ENCODE measurements around the gene CEP89. TPM values are rescaled to one million over a fixed set of nuclear protein-coding genes. Genes with fewer than 3 reads are reported as not detected.
"Not testable (repeated sequence)": the region's sequence is repeated elsewhere in the genome, so short reads cannot be mapped to it uniquely, and the experiment has no call there.

CEP89 gene
- total RNA-seq, 3 donors from 2014 or later, result 12.6 to 19.0 (median 16.1) TPM

- ATAC-seq; H3K36me3 ChIP-seq (ENCODE audit: low read depth); H3K4me3 ChIP-seq; H3K9me3 ChIP-seq; DNase-seq: not testable (repeated sequence)
- H3K4me1 ChIP-seq (ENCODE audit: low read depth), result peaks cover 12% of the 10 kb centered on the region
- intact Hi-C loops (cut with DNase I, micrococcal nuclease), result loop anchor here in 1 of 2 donors (10.0 kb wide), 1 partner anchor 105 kb away; the partner anchor contains the start of gene GPATCH1
Measured at GRCh38 chr19:32979807-32980206, 8.0 kb upstream of the CEP89 start.

- not testable (repeated sequence) for H3K9me3 ChIP-seq; ATAC-seq; H3K4me3 ChIP-seq; DNase-seq; H3K36me3 ChIP-seq (ENCODE audit: low read depth)
- H3K4me1 ChIP-seq (ENCODE audit: low read depth), result peaks cover 12% of the 10 kb centered on the region
- intact Hi-C loops (cut with DNase I, micrococcal nuclease), result loop anchor here in 1 of 2 donors (10.0 kb wide), 1 partner anchor 107 kb away; the partner anchor contains the start of gene GPATCH1
Measured at GRCh38 chr19:32977813-32978212, 6.1 kb upstream of the CEP89 start.

GRCh38 chr19:32977280-32977679, 5.5 kb upstream of the CEP89 start:
- Histone ChIP-seq H3K36me3 (ENCODE audit: low read depth) (no peaks in the 10 kb centered on the region), H3K4me3 (no peak overlapping the region), H3K9me3 (no peaks in the 10 kb centered on the region), H3K4me1 (ENCODE audit: low read depth) (peaks cover 17% of the 10 kb centered on the region)
- TF ChIP-seq CTCF (IDR thresholded peaks at IDR 0.05), result no peak
- DNase-seq (peak in 1 of 3 donors; percentile 43), ATAC-seq (peak; percentile 88)
- intact Hi-C loops (cut with DNase I, micrococcal nuclease), result loop anchor here in 1 of 2 donors (10.0 kb wide), 1 partner anchor 108 kb away; the partner anchor contains the start of gene GPATCH1

- Histone ChIP-seq H3K9me3 (no peaks in the 10 kb centered on the region), H3K36me3 (ENCODE audit: low read depth) (peaks cover 3% of the 10 kb centered on the region), H3K4me1 (ENCODE audit: low read depth) (peaks cover 18% of the 10 kb centered on the region), H3K4me3 (no peak overlapping the region)
- peak; percentile 37 for TF ChIP-seq CTCF (IDR thresholded peaks at IDR 0.05)
- DNase-seq (peak; percentile 67 to 93 (median 85)), ATAC-seq (peak; percentile 19)
- intact Hi-C loops (cut with DNase I, micrococcal nuclease), result loop anchor here in 1 of 2 donors (10.0 kb wide), 1 partner anchor 108 kb away; the partner anchor contains the start of gene GPATCH1
Measured at GRCh38 chr19:32976223-32976805, 4.6 kb upstream of the CEP89 start.

GRCh38 chr19:32971012-32971595, 654 bp downstream of the CEP89 start:
- DNase-seq (no peak), ATAC-seq (peak; percentile 0)
- no peak for TF ChIP-seq CTCF (IDR thresholded peaks at IDR 0.05)
- intact Hi-C loops (cut with DNase I, micrococcal nuclease), result loop anchor here in 1 of 2 donors (10.0 kb wide), 1 partner anchor 114 kb away; the partner anchor contains the start of gene GPATCH1
- Histone ChIP-seq H3K4me1 (ENCODE audit: low read depth) (peaks cover 16% of the 10 kb centered on the region), H3K36me3 (ENCODE audit: low read depth) (peaks cover 3% of the 10 kb centered on the region), H3K4me3 (peak overlapping the region; percentile 56), H3K9me3 (no peaks in the 10 kb centered on the region)

GRCh38 chr19:32969549-32969948, 2.2 kb downstream of the CEP89 start:
- intact Hi-C loops (cut with DNase I, micrococcal nuclease), result no loop called here
- Histone ChIP-seq H3K4me1 (ENCODE audit: low read depth) (peaks cover 16% of the 10 kb centered on the region), H3K36me3 (ENCODE audit: low read depth) (peaks cover 3% of the 10 kb centered on the region), H3K4me3 (no peak overlapping the region), H3K9me3 (no peaks in the 10 kb centered on the region)
- no peak for ATAC-seq
- no peak for TF ChIP-seq CTCF (IDR thresholded peaks at IDR 0.05)
- no peak for DNase-seq
